Stimulated activated CD4-positive, alpha-beta T cell treated with anti-CD3 and anti-CD28 coated beads, Interleukin-1b, Interleukin-23, amount 100 ng/mL, for 48 hours (primary cell): ENCODE results near the gene OR1L8.
"Not testable (repeated sequence)": the region's sequence is repeated elsewhere in the genome, so short reads cannot be mapped to it uniquely, and the experiment has no call there.

Experiments used
- DNase-seq: peaks from one replicate; pipeline ENCODE4 v3.0.0-alpha.2; 2020

The OR1L8 gene

DNA sequence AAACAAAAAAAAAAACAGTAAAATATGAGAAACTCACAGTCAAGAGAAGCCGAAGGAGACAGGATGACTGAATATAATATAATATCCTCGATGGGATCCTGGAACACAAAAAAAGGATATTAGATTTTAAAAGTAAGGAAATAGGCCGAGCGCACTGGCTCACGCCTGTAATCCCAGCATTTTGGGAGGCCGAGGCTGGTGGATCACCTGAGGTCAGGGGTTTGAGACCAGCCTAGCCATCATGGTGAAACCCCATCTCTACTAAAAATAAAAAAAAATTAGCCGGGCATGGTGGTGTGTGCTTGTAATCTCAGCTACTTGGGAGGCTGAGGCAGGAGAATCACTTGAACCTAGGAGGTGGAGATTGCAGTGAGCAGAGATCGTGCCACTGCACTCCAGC, at the start of gene OR1L8:
Gene OR1L8, minus strand, starts transcription at position 101 of the 400 bp plus-strand sequence. CDS start 14,907 bp downstream, outside the sequence.
- DNase-seq: not testable (repeated sequence)

- DNase-seq: no peak
These were observed 36.8 kb upstream of the OR1L8 start for GRCh38 chr9:122619996-122620395.

DNA sequence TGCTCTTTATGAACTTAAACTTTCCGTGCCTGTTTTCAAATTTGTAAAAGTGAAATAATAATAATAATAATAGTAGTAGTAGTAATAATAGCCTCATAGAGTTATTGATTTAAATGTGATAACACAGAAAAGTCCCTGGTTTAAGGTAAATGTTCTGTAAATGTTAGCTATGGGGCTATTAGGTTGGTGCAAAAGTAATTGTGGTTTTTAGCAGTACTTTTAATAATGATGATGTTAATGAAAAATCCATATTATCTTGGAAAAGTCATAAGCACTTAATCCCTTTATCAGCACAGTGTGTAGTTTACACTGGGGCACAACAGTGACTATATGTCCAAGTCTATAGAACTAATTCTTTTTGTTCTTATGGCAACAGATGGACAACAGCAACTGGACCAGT, 31.2 kb upstream of the OR1L8 start, which contains the start of gene OR1Q1:
Gene OR1Q1, plus strand, starts transcription at position 377 of the 400 bp plus-strand sequence. Its CDS starts 0 bp downstream, at position 377.
- no peak for DNase-seq

DNA sequence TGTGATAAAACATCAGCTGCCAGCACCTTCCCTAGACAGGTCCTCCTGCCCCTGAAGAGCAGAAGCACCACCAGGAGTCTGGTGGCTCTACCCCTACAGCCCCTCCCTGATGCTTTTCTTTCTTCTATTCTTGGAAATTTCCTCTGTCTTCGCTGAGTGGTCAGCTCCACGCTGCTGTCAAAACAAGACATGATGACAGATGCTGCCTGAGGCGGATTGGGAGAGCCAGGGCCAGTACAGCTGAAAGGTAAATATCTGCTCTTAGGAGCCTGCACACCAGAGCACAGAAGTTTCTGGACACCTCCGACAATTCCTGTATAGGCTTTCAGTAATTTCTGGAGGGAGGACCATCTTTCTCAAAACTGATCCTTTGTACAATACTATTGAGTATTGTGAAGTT, 26.6 kb upstream of the OR1L8 start:
- no peak for DNase-seq

DNA sequence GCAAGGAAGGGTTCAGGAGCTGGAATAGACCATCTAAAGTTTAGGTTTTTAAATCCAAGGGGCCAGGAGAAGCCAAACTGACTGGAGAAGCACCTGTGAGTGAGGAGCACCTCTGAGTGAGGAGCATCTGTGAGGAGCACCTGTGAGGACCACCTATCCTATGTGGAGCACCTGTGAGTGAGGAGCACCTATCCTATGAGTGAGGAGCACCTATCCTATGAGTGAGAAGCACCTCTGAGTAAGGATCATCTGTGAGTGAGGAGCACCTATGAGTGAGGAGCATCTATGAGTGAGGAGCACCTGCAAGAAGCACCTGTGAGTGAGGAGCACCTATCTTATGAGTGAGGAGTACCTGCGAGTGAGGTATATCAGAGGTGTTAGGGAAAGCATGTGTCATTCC, 23.4 kb upstream of the OR1L8 start:
- no peak for DNase-seq

DNA sequence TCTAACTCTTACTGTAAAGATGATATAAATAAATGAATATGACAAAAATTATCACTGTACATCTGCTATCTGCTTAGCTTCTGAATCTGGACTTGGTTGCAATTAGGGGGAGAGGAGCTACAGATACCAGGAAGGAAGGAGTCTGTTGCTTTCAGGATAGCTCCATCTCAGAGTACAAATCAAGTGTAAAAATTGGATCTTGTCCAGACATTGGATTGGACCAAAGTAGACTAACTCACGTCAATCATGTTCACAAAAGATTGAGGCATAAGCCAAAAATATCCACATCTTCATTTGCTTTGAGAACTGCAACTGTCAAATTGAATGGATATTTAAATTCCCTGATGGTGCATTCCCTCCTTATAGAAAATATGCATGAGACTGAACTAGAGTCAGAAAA, 22.5 kb upstream of the OR1L8 start:
- no peak for DNase-seq

- DNase-seq: no peak
These were observed 2.8 kb downstream of the OR1L8 start for GRCh38 chr9:122580360-122580759.

- DNase-seq: no peak
These were observed 3.3 kb downstream of the OR1L8 start for GRCh38 chr9:122579874-122580273.

- DNase-seq: no peak
These were observed 10.7 kb downstream of the OR1L8 start for GRCh38 chr9:122572456-122572855.

DNA sequence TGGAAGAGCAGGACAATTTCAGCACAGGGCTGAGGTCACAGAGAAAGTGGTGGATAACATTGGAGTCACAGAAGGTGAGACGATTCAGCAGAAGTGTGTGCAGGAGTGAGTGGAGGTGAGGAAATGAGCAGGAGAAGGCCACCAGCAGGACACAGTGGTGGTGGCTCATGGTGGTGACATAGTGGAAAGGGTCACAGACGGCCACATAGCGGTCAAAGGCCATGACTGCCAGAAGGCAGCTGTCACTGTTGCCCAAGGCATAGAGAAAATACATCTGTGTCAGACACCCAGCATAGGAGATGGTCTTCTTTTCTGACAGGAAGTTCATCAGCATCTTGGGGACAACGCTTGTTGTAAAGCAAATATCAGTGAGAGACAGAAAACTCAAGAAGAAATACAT, 15.3 kb downstream of the OR1L8 start:
- DNase-seq: no peak

- no peak for DNase-seq
These were observed 20.9 kb downstream of the OR1L8 start for GRCh38 chr9:122562134-122562760.

- DNase-seq: no peak
These were observed 21.7 kb downstream of the OR1L8 start for GRCh38 chr9:122561446-122561845.

DNA sequence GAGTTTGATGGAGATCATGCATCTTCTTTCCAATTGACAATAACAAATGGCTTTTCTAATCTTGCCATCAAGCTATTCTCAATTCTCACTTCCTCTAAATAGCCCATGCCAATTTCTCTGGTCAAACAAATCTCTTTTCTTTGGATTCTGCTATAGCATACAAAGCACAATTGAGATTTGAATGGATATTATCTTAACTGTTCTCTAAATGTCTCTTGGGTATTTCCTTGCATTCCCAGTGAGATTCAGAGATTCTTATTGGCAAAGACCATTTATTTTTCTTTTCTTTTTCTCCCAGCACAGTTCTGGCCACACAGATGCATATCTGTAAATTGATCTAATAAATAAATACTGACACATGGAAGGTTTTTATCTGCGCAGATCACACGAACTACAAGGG, 30.4 kb downstream of the OR1L8 start, which contains the start of gene OR1N2:
Gene OR1N2, plus strand, starts transcription at position 301 of the 400 bp plus-strand sequence. CDS start 100 bp downstream, outside the sequence.
- no peak for DNase-seq

- DNase-seq: no peak
These were observed 31.8 kb downstream of the OR1L8 start for GRCh38 chr9:122551371-122551770.

GRCh38 chr9:122546196-122546595, 37.0 kb downstream of the OR1L8 start:
- no peak for DNase-seq

DNA sequence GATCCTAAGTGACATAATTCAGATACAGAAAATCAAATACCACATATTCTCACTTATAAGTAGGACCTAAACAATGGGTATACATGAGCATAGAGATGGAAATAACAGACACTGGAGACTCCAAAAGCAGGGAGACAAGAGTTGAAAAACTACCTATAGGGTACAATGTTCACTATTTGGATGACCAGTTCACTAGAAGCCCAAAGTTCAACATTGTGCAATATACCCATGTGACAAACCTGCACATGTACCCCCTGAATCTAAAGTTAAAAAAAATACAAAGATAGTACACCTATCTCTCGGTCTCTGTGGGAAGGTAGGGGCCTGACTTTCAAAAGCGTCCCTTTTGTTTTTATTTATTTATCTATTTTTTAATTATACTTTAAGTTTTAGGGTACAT, 44.4 kb downstream of the OR1L8 start:
- no peak for DNase-seq

DNA sequence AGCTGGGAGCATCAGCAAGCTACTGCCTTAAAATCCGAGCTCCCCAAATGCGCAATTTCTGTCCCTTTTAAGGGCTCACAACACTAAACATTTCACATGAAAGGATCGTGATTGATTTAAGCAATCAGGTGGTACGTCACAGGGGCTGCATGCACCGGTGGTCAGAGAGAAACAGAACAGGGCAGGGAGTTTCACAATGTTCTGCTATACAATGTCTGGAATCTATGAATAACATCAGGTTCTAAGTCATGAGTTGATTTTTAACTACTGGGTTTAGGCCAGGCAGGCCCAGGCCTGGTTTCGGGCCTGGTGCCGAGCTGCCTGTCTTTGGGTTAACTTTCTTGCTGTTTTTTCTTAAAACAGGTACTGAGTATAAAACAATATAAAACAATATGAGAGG, 46.1 kb downstream of the OR1L8 start:
- DNase-seq: not testable (repeated sequence)

DNA sequence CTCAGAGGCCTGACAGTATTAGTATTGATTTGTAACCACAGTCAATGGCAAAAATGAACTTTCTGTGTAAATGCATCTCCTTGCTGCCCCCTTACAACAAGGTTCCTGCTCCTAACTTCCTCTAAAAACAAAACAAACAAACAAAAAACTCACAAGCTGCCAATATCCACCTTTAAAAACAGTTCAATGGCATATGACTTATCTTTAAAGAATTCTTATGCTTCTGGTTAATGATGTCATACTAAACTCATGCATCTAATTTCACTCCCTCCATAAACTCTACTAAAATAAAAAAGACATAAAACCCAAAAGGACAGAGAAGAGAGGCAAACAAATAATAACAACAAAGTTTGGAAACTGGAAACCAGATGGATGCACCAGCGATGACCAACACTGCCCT, 47.0 kb downstream of the OR1L8 start:
- no peak for DNase-seq

- not testable (repeated sequence) for DNase-seq
These were observed 52.0 kb downstream of the OR1L8 start for GRCh38 chr9:122531157-122531556.

GRCh38 chr9:122527193-122527592, 56.0 kb downstream of the OR1L8 start, which contains the start of gene OR1N1:
OR1N1 (minus strand) TSS chr9:122527293; CDS start chr9:122527293, 0 bp downstream.
- DNase-seq: no peak

- DNase-seq: peak; percentile 37
These were observed 56.6 kb downstream of the OR1L8 start for GRCh38 chr9:122526602-122527001.

DNA sequence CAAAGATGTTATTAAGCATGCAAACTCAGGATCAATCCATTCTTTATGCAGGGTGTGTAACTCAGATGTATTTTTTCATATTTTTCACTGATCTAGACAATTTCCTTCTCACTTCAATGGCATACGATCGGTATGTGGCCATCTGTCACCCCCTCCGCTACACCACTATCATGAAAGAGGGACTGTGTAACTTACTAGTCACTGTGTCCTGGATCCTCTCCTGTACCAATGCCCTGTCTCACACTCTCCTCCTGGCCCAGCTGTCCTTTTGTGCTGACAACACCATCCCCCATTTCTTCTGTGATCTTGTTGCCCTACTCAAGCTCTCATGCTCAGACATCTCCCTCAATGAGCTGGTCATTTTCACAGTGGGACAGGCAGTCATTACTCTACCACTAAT, 63.8 kb downstream of the OR1L8 start:
- DNase-seq: no peak

DNA sequence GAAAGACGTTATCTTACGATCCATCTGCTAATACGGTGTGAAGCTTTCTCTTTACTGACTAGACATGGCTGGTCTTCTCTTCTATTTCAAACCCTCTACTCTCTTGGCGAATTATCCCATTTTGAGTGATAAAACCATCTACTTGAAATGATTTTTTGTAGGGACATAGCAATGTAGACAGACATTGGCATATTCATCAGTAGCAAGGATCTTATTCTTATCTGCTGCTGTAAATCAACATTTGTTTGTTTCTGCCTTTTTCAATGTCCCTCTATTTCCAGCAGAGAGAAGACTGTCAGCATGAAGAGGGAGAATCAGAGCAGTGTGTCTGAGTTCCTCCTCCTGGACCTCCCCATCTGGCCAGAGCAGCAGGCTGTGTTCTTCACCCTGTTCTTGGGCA, 64.3 kb downstream of the OR1L8 start, which contains the start of gene OR1J4:
Gene OR1J4, plus strand, starts transcription at position 301 of the 400 bp plus-strand sequence. Its CDS starts 0 bp downstream, at position 301.
- no peak for DNase-seq

- DNase-seq: no peak
These were observed 65.0 kb downstream of the OR1L8 start for GRCh38 chr9:122518226-122518625.
